Colon (tissue), 2 donors: ENCODE data around the gene KRTAP19-2.
"Not testable (repeated sequence)": the region's sequence is repeated elsewhere in the genome, so short reads cannot be mapped to it uniquely, and the experiment has no call there.

ENCODE experiments used
- FAIRE-seq: peaks from 2 replicates; lab custom pipeline; 2012; peaks lifted over from hg19 to GRCh38; lab: Jason Lieb, UNC
- donor health status: control.
- donor health status: control.

Gene KRTAP19-2

GRCh38 chr21:30487336-30487735 lies at the start of gene KRTAP19-2:
Gene KRTAP19-2, minus strand, starts transcription at chr21:30487436. Its CDS starts 88 bp downstream, at chr21:30487348.
- FAIRE-seq = no peak

DNA sequence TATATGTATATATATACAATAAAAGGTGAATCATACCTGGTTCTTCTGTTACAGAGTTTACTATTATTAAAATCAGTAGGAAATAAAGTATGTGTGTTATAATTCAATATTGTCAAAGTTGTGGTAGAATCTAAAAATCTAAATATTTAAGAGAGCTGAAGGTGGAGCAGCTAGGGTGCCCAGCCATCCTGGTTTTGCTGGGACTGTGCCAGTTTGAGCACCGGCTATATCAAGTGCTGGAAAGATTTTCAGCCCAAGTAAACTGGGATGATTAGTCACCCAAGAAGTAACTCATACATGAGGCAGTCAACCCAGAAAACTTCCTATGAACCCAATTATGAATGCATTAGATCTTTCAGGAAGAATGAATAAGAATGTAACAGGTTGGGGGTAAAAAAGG lies 31.6 kb upstream of the KRTAP19-2 start:
- FAIRE-seq = no peak

- no peak for FAIRE-seq
Measured at GRCh38 chr21:30515681-30516080, 28.4 kb upstream of the KRTAP19-2 start.

- FAIRE-seq = not testable (repeated sequence)
Measured at GRCh38 chr21:30505621-30506205, 18.5 kb upstream of the KRTAP19-2 start.

- no peak for FAIRE-seq
Measured at GRCh38 chr21:30502041-30502440, 14.8 kb upstream of the KRTAP19-2 start, which contains the start of gene KRTAP19-5. Gene KRTAP19-5, minus strand, starts transcription at chr21:30502141. Its CDS starts 51 bp downstream, at chr21:30502090.

DNA sequence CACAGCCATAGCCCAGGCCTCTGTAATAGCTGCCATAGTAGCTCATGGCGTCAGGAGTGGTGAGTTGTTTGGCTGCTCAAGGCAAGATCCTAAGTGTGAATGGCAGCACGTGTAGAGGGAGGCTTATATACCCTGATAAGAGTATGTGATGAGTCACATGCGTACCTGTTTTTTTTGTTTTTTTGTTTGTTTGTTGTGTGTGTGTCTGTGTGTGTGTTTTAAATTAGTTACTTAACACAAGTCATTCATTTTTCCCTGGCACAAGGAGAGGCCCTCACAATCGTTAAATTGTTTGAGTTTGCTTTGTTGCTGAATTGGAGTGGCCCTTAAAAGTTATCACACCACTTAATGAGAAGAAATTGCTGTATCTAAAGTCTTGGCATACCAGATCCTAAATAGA lies 9.8 kb upstream of the KRTAP19-2 start, which contains the start of gene KRTAP19-4:
Gene KRTAP19-4, minus strand, starts transcription at position 101 of the 400 bp plus-strand sequence. Its CDS starts 55 bp downstream, at position 46.
- FAIRE-seq = no peak

DNA sequence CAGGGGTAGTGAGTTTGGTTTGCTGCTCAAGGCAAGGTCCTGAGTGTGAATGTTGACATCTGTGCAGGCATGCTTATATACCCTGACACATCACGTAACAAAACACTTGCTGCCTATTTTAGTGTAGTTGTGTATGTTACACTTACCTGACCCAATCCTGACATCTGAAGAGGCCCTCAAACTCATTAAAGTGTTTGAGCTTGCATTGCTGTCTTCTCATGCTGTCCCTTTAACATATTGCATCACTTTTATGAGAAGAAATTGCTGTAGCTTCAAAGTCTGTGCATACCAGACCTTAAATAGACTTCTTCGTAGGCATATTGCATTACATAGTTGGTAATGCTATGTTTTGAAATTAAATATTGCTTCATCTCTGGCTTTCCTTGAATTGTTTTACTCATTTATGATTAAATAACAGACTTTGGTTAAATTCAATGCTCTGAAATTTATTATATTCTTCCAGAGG lies 4.8 kb upstream of the KRTAP19-2 start, which contains the start of gene KRTAP19-3:
Gene KRTAP19-3, minus strand, starts transcription at position 51 of the 466 bp plus-strand sequence. CDS start 56 bp downstream, outside the sequence.
- FAIRE-seq = no peak

GRCh38 chr21:30486180-30486579 lies 1.1 kb downstream of the KRTAP19-2 start:
- no peak for FAIRE-seq

- no peak for FAIRE-seq
Measured at GRCh38 chr21:30482130-30482529, 5.1 kb downstream of the KRTAP19-2 start.

DNA sequence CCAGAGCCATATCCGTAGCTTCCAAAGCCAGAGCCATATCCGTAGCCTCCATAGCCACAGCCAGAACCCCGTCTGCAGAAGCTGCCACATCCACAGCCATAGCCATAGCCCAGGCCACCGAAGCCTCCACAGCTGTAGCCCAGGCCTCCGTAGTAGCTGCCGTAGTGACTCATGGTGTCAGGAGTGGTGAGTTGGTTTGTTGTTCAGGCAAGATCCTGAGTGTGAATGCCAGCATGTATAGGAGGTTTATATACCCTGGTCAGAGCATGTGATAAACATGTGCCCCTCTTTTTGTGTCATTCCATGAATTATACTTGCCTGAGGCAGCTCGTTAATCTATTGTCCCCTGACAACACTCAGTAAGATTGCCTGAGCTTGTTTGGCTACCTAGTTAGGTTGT lies 7.1 kb downstream of the KRTAP19-2 start, which contains the start of gene KRTAP19-1:
Gene KRTAP19-1, minus strand, starts transcription at position 223 of the 400 bp plus-strand sequence. Its CDS starts 50 bp downstream, at position 173.
- no peak for FAIRE-seq

DNA sequence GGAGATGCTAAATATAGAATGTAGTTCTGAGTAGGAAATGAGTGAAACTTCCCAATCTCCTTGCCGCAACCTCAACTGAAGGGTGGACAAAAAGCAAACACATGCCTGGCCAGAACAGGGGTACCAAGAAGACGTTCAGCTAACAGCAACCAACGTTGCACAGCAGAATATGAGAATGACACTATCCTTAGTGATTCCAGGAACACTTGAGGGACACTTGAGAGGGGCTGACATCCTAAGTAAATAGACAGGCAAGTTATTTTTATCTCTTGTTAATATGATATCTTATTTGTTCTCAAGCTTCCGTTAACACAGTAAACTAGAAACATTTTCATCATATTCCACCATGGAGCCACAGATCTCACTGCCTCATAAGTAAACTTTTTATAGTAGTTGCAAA lies 8.0 kb downstream of the KRTAP19-2 start:
- FAIRE-seq = no peak

GRCh38 chr21:30478004-30478403 lies 9.2 kb downstream of the KRTAP19-2 start:
- FAIRE-seq = no peak

- FAIRE-seq = no peak
Measured at GRCh38 chr21:30468900-30469714, 18.1 kb downstream of the KRTAP19-2 start.

- no peak for FAIRE-seq
Measured at GRCh38 chr21:30463713-30464112, 23.5 kb downstream of the KRTAP19-2 start.

- FAIRE-seq = no peak
Measured at GRCh38 chr21:30448514-30448913, 38.7 kb downstream of the KRTAP19-2 start.

DNA sequence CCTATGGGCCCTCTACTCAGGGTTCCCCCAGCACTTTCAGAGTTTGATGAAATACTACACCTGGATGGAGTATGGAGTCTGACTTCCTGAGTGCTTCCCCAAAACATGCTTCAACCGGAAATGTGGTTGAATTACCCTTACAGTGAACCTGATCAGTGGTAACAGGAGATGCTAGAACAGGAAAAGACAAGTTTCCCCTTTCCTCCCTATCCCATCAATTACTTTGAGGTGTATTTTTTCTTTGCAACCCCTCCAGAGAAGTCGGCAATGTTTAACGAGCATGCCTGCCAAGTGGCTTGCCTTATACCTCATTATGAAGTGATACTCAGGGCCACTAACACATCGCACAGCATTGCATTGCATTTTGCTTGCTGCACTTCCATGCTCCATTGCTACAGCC lies 40.2 kb downstream of the KRTAP19-2 start:
- FAIRE-seq = no peak

DNA sequence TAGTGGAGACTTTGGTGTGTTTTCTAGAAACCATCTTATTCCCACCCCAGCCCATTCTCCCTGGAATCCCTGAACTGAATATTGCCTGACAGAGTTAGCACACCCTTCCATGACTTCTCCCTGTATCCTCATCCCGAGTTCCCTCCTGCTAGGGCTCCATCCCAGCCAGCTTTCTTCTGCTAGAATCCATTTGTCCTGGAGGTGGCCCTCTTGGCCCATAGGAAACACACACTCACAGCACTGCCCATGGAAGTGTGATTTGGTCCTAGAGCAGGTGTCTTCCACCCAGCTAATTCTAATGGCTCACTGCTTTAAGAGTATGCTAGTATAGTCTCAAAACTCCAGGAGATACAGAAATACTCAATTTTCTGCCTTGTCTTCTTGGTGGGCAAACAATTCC lies 43.0 kb downstream of the KRTAP19-2 start:
- no peak for FAIRE-seq

- FAIRE-seq = no peak
Measured at GRCh38 chr21:30443226-30443625, 44.0 kb downstream of the KRTAP19-2 start.

GRCh38 chr21:30439975-30440374 lies 47.3 kb downstream of the KRTAP19-2 start, which contains the start of gene KRTAP15-1:
Gene KRTAP15-1, plus strand, starts transcription at chr21:30440275. Its CDS starts 53 bp downstream, at chr21:30440328.
- no peak for FAIRE-seq
